BJ (cell line): ENCODE measurements around the gene GPR42. TPM values are rescaled to one million over a fixed set of nuclear protein-coding genes. Genes with fewer than 3 reads are reported as not detected.

Experiments
- CTCF ChIA-PET: fragments of 350-600 bp; formaldehyde crosslinking; extraction: SDS; loops from one replicate; lab custom pipeline; 2021; ENCODE audit warnings: antibody characterized with exemption, inconsistent platforms; lab: Yijun Ruan, JAX
- POLR2A ChIA-PET: fragments of 300-600 bp; sonication (Branson Sonifier 250); formaldehyde crosslinking; extraction: SDS; loops from one replicate; lab custom pipeline; 2021; ENCODE audit warnings: antibody characterized with exemption; lab: Charles Lee
- DNase-seq: peaks from one replicate; pipeline ENCODE4 v3.0.0-alpha.2; 2011; ENCODE audit warnings: low read depth
- H3K27me3 ChIP-seq: 2 replicates; pipeline ENCODE4 v1.6.0; 2011; ENCODE audit warnings: low read length; ENCODE audit not compliant: control insufficient read depth, insufficient read depth
- H3K36me3 ChIP-seq: 2 replicates; pipeline ENCODE4 v1.5.1; 2011; ENCODE audit warnings: low read length; ENCODE audit not compliant: control insufficient read depth, insufficient read depth
- H3K4me3 ChIP-seq: 2 replicates; pipeline ENCODE4 v1.5.1; 2011; ENCODE audit warnings: low read depth, mild to moderate bottlenecking, control low read depth, low read length
- CTCF ChIP-seq: IDR thresholded peaks from 2 replicates; pipeline ENCODE4 v1.5.1; 2011; ENCODE audit warnings: low read depth, mild to moderate bottlenecking, control low read depth, inconsistent platforms, low read length, moderate library complexity; ENCODE audit not compliant: insufficient read depth
- polyA plus RNA-seq: library from polyadenylated mRNA; depleted of rRNA; stranded (reverse); fragments of >200 nt; gene quantifications from 2 replicates; pipeline ENCODE4 v1.2.3, GENCODE V29; 2011

The GPR42 gene
- polyA plus RNA-seq, 1 experiment: not detected

- ChIA-PET CTCF (no interaction called here), POLR2A (no interaction called here)
- no peaks in the 10 kb centered on the region for H3K27me3 ChIP-seq
- no peak overlapping the region for H3K4me3 ChIP-seq
- no peak for DNase-seq
- TF ChIP-seq CTCF: no peak
- no peaks in the 10 kb centered on the region for H3K36me3 ChIP-seq
These were observed 17.6 kb downstream of the GPR42 start for GRCh38 chr19:35388277-35389054.

DNA sequence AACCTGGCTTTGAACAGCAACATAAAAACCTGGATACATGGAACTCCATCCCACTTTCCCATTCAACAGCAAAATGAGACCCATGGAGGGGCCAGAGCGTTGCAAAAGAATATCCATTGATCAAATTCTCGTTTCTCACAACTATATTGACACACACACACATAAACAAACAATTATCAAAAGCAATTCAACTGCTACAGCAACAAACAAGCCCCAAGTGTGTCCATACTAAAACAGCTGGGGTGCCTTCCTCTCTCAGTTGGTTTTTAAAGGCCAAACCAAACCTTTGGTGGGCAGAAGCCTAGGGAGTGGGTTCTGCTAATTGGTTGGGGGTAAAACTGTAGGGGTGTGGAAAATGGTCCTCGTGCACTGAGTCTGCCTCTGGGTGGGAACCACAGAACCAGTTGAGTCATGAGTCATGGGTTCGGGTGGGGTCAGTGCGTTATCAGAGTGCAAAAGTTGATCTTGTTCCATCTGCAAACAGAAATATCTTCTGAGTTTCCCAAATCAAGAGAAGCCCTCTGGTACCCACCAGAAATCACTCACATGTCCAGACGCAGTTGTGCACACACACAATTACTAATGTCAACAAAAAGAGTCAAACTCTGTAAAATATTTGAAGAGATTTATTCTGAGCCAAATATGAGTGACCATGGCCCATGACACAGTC lies 18.5 kb downstream of the GPR42 start:
- no peaks in the 10 kb centered on the region for H3K27me3 ChIP-seq
- no peaks in the 10 kb centered on the region for H3K36me3 ChIP-seq
- no peak for DNase-seq
- POLR2A ChIA-PET: no interaction called here
- H3K4me3 ChIP-seq: no peak overlapping the region
- CTCF ChIA-PET: no interaction called here
- TF ChIP-seq CTCF: no peak

DNA sequence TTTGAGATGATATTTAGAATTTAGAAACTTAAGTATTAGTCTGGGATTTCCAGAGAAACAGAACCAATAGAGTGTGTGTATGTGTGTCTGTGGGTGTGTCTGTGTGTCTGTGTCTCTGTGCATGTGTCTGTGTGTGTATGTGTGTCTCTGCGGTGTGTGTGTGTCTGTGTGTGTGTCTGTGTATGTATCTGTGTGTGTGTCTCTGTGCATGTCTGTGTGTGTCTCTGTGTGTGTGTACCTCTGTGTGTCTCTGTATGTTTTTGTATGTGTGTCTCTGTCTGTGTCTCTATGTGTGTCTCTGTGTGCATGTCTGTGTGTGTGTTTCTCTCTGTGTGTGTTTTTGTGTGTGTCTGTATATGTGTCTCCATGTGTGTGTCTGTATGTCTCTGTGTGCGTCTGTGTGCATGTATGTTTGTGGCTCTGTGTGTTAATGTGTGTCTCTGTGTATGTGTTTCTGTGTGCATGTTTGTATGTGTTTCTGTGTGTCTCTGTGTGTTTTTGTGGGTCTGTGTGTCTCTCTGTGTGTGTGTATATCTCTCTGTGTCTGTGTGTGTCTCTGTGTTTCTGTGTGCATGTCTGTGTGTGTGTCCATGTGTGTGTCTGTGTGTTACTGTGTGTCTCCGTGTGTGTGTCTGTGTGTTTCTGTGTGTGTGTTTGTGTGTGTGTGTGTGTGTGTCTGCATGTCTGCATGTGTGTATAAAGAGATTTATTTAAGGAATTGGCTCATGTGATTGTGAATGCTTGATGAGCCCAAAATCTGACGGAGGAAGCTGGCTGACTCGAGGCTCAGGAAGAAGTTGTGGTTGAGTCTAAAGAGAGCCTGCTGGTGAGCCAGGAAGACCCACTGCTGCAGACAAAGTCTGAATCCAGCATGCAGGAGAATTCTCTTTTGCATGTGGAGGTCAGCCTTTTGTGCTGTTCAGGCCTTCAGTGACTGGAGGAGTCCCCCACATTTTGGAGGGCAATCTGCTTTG lies 22.2 kb downstream of the GPR42 start:
- POLR2A ChIA-PET: no interaction called here
- H3K36me3 ChIP-seq: no peaks in the 10 kb centered on the region
- H3K4me3 ChIP-seq: no peak overlapping the region
- no peak for TF ChIP-seq CTCF
- CTCF ChIA-PET: no interaction called here
- H3K27me3 ChIP-seq: no peaks in the 10 kb centered on the region
- no peak for DNase-seq

DNA sequence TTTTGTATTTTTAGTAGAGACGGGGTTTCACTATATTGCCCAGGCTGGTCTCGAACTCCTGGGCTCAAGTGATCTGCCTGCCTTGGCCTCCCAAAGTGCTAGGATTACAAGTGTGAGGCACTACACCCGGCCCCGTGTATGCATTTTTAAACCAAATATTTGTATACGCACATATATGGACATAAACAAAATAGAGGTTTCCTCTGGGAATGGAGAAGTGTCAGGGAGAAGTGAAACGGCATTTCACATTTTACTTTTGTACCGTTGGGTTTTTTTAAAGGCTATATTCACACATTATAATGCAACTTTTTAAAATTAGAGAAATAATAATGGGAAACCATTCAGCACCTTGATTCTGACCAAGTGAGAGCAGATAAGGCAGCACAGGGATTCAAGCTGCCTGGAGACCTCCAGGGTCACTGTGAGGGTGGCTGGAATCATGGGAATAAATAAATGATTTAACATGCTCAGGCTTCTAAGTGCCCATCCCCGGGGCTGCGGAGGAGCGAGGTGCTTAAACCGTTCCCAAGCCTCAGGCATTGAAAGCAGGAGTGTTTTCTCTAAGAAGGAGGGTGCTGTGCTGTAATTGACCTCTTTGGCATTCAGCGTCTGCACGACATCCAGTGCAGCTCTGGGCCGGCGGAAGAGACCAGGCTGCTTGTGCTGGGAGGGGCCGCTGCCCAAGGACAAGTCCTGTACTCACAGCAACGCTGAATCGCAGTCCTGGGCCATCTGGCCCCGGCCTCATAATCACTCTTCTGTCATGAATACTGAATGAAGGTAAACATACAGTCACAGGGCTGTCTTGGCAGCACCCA lies 24.7 kb downstream of the GPR42 start:
- Histone ChIP-seq H3K27me3 (no peaks in the 10 kb centered on the region), H3K4me3 (no peak overlapping the region), H3K36me3 (no peaks in the 10 kb centered on the region)
- no peak for TF ChIP-seq CTCF
- POLR2A ChIA-PET: no interaction called here
- DNase-seq: no peak
- CTCF ChIA-PET: no interaction called here
